Effector CD4-positive, alpha-beta T cell (primary cell): ENCODE results near the gene TP53AIP1.
A peak's percentile ranks its signal among the peaks of the same experiment; 100 is the strongest.
"Not testable (repeated sequence)": the region's sequence is repeated elsewhere in the genome, so short reads cannot be mapped to it uniquely, and the experiment has no call there.

Source experiments
- DNase-seq: peaks from one replicate; pipeline ENCODE4 v3.0.0-alpha.2; 2020

The TP53AIP1 gene

DNA sequence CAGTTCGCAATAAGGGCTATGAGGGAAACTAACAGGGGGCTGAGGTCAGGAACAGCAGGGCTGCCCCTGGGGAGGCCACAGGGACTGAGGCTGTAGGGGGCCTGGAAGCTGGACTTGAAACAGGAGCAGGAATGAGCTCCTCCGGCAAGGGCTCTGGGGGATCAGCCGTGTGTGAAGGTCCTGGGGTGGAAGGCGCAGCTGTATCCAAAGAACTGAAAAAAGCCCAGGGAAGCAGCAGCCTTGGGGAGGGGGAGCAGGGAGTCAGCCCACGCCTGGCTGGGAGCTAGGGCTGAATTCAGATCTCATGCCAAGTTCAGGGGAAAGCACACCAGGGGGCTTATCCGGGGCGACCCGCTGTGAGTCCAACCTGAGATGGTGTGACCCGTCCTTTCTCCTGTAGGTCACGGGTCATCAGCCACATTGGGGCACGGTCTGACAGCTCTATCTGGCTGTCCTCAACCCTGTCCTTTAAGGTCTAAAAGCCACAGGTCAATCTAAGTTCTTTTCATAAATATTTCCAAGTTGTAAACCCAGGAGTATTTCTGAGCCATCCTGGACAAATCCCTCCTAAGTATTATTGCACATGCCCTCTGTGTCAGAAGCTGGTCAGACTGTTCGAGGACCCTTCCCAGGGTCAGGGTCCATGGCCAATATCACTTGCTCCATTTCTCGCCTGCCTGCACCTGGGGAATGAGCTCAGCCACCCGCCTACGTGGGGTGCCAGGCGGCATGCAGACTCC, 18.0 kb downstream of the TP53AIP1 start:
- DNase-seq = no peak

DNA sequence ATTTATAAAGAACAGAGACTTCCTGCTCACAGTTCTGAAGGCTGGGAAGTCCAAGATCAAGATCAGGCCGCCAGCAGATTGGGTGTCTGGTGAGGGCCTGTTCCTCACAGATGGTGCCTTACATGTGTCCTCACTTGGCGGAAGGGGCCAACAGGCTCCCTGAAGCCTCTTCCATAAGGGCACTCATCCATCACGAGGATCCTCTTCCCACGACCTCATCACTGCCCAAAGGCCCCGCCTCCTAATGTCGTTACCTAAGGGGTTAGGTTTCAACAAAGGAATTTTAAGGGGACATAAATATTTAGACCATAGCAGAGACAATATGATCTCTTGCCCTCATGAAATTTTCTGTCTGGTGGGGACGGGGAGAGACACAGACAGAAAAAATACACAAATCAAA, 18.6 kb downstream of the TP53AIP1 start:
- no peak for DNase-seq

DNA sequence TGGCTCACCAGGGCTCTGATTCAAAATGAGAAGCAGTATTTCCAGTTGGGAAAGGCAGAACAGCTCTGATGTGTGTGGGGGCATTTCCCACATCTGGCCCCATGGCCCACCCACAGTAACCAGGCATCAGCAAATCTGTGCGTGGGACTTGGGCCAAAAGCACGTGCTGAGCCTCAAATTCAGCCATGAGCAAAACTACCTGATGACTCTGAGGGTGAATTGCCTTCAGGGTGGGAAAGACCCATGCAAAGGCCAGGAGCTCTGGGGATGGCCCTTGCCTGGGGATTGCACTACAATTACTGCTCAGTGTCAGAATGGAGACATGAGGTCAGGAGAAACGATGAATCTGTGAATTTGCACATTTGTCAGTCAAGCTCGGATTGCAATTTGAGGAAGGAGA, 20.9 kb downstream of the TP53AIP1 start:
- DNase-seq = no peak

DNA sequence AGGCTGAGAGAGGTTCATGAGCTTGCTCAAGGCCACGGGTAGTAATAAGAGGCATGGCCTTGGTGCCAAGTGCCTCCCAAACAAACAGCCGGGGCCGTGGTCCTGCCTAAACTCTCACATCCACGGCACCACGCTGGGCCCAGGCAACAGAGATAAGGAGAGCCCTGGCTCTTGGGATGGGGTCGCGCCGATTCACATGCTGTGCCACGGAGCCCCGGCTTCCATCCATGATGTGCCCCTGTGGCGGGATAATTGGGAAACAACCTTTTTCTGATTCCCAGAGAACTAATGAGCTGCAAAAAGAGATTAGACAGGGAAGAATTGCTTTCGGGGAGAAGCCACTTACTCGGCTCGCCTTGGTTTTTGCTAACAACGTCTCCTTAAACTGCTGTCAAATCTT, 22.0 kb downstream of the TP53AIP1 start:
- no peak for DNase-seq

DNA sequence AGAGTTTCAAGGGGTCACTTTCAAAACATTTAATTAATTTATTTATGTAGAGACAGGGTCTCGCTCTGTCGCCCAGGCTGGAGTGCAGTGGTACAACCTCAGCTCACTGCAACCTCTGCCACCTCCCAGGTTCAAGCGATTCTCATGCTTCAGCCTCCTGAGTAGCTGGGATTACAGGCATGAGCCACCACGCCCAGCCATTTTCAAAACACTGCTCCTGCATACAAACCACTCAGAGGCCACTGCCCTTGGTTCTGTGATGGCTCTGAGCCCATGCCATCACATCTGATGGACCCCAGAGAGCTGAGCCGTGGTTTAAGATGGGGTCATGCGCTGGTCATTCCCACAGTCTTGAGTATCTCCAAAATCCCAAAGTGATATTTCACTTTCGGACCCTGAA, 23.0 kb downstream of the TP53AIP1 start:
- DNase-seq = not testable (repeated sequence)

DNA sequence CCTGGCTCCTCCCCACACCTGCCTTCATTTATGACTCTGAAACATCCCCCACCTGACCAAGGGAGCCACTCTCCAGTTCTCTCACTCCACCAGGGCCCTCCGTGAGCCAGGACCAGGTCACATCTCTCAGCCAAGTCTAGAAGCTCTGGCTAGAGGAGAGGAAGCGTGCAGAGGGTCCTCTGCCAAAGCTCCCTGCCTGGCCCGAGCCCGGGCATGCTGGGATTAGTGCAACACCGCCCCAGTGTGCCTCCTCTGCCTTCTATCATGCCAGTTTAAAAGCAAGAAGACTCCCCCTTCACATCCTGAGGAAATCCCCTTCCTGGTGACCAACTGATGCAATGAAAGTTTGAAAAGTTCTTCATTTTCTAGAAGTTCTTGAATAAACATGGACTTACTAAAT, 23.5 kb downstream of the TP53AIP1 start:
- DNase-seq = no peak

DNA sequence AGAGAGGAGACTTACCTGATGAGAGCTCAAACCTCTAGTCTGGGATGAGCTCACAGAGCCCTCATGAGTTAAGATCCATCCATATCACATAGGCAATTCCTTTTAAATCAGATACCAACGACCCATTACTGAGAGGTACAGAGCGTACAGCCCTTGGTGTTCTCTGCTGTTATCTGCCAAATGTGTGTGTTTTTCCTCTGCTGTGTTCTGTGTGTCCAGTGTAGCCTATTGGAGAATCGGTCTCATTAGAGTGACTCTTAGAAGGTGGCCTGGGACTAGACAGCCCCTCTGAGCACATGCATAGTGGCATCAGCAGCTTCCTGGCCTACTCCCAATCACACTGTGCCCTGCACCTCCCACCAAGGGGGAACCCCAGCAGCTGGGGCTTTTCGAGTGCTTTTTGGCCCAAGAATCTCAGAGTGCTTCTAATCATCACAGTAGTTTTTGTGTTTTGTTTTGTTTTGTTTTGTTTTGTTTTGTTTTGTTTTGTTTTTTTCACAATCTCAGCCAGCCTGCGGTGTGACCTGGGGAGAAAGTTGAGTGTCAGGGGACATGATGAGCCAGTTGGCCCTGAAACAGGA, 25.4 kb downstream of the TP53AIP1 start:
- no peak for DNase-seq

DNA sequence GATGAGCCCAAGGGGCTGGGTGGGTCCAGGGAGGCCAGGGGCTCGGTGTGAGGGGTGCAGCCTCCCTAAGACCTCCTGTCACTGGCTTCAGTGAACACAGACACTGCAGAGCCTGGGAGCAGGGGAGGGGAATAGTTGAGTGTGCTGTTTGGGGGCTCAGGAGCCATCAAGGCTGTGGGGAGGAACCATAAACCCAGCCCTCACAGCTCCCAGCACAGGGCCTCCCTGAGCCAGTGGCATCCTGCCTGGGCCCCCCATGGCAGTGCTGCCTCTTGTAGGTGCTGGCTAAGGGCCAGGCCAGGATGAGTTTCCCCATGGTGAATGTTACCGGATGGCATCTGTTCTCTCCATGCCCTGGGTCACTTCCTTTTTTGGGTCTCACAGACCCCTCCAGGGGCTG, 26.0 kb downstream of the TP53AIP1 start:
- DNase-seq = no peak

DNA sequence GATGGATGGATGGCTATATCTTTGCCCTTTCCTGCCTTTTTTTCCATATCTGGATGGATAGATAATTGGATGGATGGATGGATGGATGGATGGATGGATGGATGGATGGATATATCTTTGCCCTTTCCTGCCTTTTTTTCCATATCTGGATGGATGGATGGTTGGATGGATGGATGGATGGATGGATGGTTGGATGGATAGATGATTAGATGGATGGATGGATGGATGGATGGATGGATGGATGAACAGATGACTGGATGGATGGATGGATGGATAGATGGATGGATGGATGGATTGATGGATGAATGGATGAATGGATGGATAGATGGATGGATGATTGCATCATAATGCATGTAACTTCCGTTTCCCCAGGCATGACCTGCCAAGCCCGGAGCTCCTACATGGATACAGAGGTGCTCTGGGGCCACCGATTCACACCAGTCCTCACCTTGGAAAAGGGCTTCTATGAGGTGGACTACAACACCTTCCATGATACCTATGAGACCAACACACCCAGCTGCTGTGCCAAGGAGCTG, 26.6 kb downstream of the TP53AIP1 start:
- no peak for DNase-seq

DNA sequence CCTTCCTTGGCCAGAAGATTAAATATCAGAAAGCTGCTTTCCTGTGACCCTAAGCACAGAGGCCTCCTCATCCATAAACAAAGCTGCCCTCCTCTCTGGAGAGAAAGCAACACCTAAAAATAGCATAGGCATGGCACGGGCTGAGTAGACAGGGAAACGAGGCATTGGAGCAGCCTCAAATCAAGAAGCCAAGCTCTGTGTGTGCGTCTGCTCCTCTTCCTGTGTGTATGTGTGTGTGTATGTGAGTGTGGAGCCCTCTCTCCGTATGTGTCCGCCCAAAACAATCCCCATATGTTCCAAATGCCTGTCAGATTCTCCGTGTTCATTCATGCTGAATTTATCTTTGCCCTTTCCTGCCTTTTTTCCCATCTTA, 27.5 kb downstream of the TP53AIP1 start:
- DNase-seq = no peak

DNA sequence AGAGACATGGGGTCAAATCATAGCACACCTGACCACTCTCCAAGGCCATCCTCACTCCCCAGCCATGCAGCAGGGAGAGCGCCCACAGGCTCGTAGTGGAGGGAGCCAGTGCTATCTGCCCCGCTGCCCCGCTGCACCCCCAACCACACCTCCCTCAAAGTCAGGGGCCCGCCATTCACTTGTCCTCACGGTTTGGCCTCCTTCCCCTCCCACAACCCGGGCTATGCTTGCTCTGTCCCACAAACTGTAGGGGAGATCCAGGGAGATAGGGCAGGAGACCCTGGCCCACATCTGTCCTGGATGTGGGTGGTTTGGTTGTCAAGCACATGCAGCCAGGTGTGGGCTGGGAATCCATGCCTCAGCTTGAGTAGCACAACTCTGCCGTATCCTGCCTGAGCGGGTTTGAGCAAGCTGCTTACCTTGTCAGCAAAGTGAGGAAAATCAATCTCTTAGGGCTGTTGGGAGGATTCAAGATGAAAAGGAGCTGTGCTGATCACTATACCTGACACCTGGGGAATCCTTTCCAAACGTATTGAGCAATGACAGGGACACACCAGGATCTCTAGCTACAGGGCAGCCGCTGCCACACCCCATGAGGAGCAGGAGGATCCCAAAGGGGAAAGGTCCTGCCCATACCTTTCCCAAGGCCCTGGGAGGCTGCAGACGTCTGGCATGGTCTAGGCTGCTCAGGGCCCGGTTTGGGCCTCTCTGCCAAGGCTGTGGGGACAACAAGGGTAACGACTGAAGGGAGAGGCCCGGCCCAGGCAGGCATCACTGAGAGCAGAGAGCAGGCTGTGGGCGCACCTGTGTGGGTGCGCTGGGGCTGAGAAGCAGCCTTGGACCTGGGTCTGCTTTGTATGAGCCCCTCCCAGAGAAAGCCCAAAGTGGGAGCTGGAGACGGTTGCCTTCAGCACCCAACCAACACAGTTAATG, 28.2 kb downstream of the TP53AIP1 start:
- DNase-seq = no peak

DNA sequence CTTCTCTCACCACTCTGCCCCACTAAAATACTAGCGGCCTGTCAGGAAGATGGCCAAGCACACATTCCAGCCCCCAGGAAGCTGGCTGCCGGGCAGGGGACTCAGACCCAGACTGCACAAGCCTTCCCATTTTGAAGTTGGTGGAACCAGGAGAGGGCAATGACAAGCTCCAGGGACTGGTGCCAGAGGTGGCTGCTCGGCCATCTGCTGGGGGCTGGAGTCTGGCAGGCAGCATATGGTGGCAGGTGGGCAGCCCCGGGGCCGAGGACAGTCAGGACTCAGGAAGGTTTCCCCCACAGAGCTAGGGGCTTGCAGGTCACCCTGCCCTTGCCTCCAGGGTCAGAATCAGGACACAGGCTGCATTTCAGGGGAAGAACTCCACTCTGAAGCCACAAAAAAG, 28.9 kb downstream of the TP53AIP1 start:
- DNase-seq = no peak

DNA sequence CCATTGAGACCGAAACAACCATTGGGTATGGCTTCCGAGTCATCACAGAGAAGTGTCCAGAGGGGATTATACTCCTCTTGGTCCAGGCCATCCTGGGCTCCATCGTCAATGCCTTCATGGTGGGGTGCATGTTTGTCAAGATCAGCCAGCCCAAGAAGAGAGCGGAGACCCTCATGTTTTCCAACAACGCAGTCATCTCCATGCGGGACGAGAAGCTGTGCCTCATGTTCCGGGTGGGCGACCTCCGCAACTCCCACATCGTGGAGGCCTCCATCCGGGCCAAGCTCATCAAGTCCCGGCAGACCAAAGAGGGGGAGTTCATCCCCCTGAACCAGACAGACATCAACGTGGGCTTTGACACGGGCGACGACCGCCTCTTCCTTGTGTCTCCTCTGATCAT, 31.0 kb downstream of the TP53AIP1 start:
- DNase-seq = no peak

DNA sequence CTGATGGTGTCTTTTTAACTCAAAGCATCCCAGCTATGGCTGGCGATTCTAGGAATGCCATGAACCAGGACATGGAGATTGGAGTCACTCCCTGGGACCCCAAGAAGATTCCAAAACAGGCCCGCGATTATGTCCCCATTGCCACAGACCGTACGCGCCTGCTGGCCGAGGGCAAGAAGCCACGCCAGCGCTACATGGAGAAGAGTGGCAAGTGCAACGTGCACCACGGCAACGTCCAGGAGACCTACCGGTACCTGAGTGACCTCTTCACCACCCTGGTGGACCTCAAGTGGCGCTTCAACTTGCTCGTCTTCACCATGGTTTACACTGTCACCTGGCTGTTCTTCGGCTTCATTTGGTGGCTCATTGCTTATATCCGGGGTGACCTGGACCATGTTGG, 31.4 kb downstream of the TP53AIP1 start:
- DNase-seq = no peak

DNA sequence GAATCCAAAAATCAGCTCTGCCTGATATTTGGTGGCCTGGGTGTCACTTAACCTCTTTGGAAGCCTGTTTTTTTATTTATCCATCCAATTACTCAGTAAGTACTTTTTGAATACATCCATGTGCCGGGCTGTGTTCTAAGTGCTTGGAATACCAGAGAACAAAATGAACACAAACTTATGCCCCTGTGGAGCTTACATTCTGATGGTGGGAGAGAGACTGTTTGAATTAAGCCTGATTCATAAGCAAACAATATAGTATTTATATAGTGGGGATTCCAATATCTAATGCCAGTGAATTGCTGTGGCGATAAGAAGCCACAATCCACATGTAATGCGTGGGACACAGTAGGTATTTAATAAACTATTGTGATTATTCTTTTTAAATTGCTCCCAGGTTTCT, 32.1 kb downstream of the TP53AIP1 start:
- no peak for DNase-seq

DNA sequence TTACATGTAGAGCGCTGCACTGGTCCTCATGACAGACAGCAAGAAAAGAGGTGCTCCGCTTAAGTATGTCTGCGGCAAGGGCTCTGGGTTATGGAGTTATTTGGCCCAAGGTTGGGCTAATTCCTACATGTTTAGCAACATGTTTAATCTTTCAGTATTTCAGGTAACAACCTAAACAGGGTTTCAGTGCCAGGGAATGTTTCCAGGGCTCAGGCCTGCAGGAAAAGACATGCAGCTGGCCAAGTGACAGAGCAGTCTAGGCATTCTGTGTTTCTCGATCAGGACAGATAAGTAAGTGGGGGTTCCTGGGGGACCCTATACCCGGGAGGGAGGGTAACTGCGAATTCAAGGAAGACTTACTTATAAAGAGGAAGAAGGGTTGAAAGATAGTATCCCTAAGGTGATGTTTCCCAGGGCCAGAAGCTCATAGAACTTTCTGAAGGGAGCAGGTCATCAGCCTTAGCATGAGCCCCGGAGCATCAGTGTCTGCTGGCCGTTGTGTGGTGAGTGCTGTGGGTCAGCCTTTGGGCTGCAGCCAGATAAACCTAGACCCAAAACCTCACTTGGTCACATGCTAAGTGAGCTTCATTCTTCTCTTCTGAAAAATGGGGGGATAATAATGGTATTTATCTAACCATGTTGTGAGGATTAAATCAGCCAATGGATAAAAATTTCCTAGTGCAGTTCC, 33.1 kb downstream of the TP53AIP1 start:
- DNase-seq = no peak

DNA sequence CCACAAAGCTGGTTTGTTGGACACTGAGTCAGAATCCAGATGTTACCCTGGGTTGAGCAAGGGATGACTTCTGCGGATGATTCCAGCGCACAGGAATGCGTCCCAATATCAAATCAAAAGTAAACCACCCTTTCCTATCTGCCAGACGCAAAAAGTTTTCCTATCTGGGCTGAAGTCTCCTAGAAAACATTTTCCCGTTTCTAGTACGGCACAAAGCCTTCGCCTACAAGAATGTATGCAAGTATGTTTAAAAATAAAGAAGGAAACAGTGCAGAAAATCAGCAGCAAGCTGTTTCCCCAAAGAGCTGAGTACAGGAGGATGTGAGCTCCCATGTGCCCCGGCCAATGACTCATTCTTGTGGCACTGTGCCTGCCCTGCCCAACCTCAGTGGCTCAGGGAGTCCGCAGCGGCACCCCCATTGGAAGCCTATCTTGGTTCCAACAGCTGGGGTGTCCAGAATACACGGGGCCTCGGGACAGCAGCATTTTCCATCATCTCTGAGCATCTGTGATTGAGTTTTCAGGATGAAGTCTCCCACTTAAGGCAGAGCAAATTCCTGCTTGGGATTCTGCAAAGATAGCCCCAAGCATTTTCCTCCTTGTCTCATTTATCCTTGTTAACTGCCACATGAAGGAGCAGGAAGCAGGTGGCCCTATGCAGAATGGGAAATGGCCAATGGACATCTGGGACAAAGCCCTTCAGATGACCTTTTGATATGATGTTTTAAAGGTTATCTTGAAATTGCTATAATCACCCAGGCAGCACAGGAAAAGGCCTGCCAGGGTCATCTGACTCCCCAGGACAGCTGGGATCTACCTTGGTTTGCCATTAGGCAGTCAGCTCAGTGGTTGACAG, 34.1 kb downstream of the TP53AIP1 start:
- DNase-seq = no peak

DNA sequence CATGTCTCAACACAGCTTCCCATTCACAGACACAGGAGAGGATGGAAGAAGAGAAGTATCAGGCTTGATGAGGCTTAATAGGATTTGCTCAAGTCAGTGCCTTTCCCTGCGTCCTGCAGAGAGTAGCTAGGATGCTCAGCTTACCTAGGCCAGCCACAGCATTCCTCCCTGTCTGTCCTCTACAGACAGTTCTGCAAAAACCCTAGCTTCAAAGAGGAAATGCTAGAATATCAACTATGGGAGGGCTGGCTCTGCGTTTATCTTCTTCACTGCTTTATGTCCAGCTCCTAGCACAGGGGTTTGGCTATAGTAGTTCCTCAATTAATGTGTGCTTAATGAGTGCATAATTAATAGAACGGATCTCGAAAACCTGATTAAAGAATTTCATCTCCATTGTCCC, 35.1 kb downstream of the TP53AIP1 start:
- no peak for DNase-seq

DNA sequence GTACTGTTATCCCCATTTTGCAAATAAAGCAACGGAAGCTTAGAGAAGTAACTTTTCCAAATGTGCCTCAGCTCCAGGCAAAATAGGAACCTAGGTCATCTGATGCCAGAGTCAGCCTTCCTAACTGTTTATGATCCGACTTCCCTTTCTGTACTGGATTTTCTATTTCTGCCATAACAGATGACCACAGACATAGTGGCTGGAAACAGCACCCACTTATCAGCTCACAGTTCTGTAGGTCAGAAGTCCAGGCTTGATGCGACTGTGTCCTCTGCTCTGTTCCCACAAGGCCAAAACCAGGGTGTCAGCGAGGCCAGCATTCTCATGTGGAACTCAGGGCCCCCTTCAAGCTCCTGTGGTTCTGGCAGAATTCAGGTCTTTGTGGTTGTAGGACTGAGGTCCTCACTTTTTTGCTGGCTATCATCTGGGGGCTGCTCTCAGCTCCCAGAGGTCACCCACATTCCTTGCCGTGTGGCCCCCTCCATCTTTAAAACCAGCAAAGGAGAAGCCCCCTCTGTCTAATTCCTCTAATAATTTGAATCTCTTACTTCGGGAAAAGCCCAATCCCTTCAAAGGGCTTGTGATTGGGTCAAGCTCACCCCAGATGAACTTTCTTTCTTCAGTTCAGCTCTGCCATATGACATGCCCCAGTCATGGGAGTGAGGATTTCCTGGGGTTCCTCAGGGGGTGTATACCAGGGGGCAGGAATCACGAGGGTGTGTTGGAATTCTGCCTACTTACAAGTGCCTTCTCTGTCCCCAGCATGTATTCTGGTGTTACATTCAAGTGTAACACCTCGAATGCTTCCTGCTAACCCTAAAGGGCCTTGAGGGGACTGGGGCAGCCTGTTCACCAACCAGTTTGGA, 36.3 kb downstream of the TP53AIP1 start:
- no peak for DNase-seq

DNA sequence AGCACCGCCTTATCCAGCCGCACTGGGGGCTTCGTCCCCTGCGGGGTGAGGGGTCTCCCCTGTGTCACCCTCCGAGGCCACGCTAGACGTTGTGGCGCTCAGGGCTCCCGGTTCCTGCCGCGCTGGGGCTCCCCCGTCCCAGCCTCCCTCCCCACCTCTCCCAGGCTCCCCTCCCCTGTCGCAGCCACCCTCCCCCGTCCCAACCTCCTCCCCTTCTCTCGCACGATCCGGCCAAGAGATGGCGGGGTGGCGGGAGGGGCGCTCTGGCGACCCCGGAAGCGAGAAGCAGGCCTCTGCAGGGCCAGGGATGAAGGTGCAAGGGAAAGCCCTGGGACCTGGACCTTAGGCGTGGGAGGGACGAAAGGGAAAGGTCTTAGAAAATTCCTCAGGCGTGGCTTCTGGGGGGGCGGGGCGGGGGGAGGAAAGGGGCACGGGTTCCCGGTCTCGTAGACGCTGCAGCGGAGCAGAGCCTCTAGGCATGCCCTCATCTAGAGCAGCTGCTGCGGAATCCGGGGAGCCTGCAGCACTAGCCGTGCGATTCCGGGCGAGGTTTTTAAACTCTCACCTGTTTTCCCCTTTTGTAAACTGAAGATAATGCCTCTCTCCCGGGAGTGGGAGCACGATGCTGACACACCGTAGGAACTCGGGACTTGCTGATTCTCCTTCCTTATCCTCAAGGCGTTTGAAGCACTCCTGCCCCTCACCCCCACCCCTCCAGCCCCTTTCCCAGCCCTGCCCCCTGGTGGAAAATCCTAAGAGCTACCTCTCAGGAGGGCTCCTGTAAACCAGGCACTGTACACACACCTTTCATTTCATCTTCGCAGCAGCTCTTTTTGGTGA, 37.1 kb downstream of the TP53AIP1 start:
- peak; percentile 25 for DNase-seq
